Smooth muscle cell (in vitro differentiated cells): ENCODE measurements around the gene CDK5RAP2. TPM values are rescaled to one million over a fixed set of nuclear protein-coding genes. Genes with fewer than 3 reads are reported as not detected.
"Not testable (repeated sequence)": the region's sequence is repeated elsewhere in the genome, so short reads cannot be mapped to it uniquely, and the experiment has no call there.

Experiments
- DNase-seq: peaks from one replicate; lab custom pipeline; 2025; ENCODE audit not compliant: unreplicated experiment; lab: John Stamatoyannopoulos, UW
- H2AFZ ChIP-seq: fragments of 200-600 bp; sonication (generic); 2 replicates; pipeline ENCODE4 v1.6.0; 2016; ENCODE audit warnings: antibody characterized with exemption, low read depth, mild to moderate bottlenecking
- H3F3A ChIP-seq: fragments of 200-600 bp; sonication (generic); 2 replicates; pipeline ENCODE4 v1.6.0; 2017; ENCODE audit warnings: antibody characterized with exemption, low read depth
- H3K27ac ChIP-seq: fragments of 200-600 bp; sonication (generic); 2 replicates; pipeline ENCODE4 v1.5.1; 2016; ENCODE audit warnings: low read depth, mild to moderate bottlenecking
- H3K27me3 ChIP-seq: fragments of 200-600 bp; sonication (generic); 2 replicates; pipeline ENCODE4 v1.6.1; 2016; ENCODE audit warnings: low read depth, mild to moderate bottlenecking
- H3K36me3 ChIP-seq: fragments of 200-600 bp; sonication (generic); 2 replicates; pipeline ENCODE4 v1.5.1; 2016; ENCODE audit warnings: low read depth
- H3K4me1 ChIP-seq: fragments of 200-600 bp; sonication (generic); 2 replicates; pipeline ENCODE4 v1.5.1; 2016; ENCODE audit warnings: low read depth
- H3K4me2 ChIP-seq: fragments of 200-600 bp; sonication (generic); 2 replicates; pipeline ENCODE4 v1.6.0; 2016; ENCODE audit warnings: mild to moderate bottlenecking
- H3K4me3 ChIP-seq: fragments of 200-600 bp; sonication (generic); 2 replicates; pipeline ENCODE4 v1.5.1; 2016; ENCODE audit warnings: mild to moderate bottlenecking
- H3K79me2 ChIP-seq: fragments of 200-600 bp; sonication (generic); 2 replicates; pipeline ENCODE4 v1.6.0; 2016; ENCODE audit warnings: low read depth, mild to moderate bottlenecking
- H3K9ac ChIP-seq: fragments of 200-600 bp; sonication (generic); 2 replicates; pipeline ENCODE4 v1.6.0; 2016; ENCODE audit warnings: low read depth
- H3K9me3 ChIP-seq: fragments of 200-600 bp; sonication (generic); replicated peaks from 2 replicates; pipeline ENCODE4 v1.5.1; 2016; ENCODE audit warnings: low read depth
- H4K20me1 ChIP-seq: fragments of 200-600 bp; sonication (generic); 2 replicates; pipeline ENCODE4 v1.6.0; 2016; ENCODE audit warnings: low read depth
- CTCF ChIP-seq: fragments of 200-600 bp; sonication (generic); IDR thresholded peaks from 2 replicates; pipeline ENCODE4 v1.5.1; 2017; ENCODE audit warnings: borderline replicate concordance, mild to moderate bottlenecking, antibody characterized with exemption; ENCODE audit not compliant: insufficient read depth, poor library complexity, severe bottlenecking
- WGBS: methylation state at CpG from one replicate; pipeline ENCODE4 v1.1.7; 2016; ENCODE audit warnings: low lambda C conversion rate; 5-methylcytosine and 5-hydroxymethylcytosine counted together
- polyA plus RNA-seq: library from polyadenylated mRNA; unstranded; fragments of >200 nt; fragmentation: Nextera tagmentation; extraction: Ambion mirVana; gene quantifications from 2 replicates; pipeline ENCODE4 v1.2.1, GENCODE V29; 2016
- total RNA-seq: library from RNA; depleted of rRNA; stranded (reverse); fragments of >200 nt; gene quantifications from 2 replicates; pipeline ENCODE4 v1.2.3, GENCODE V29; 2014

Gene CDK5RAP2
- total and polyA plus RNA-seq, 2 experiments from 2014 or later = 33.7 to 38.3 TPM

- 84% methylated on average over 6 of the region's 6 CpGs for WGBS
Measured at GRCh38 chr9:120464176-120464886, 115.6 kb downstream of the CDK5RAP2 start.

DNA sequence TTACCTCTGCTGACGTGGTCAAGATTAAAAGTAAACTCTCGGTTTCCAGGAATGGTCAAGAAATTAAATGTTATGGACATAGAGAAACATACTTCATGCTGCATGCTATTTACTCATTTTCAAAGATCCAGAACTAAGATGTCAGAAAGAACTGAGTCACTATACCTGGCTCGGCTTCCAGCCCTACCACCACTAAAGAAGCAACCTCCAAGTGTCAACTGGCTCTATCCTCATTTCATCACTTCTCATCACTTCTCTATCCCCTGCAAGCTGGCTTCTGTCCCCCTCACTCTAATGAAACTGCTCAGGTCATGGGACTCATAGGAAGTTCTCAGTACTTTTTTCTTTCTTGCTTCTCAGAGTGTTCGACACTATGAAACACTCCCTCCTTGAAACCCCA is 116.2 kb downstream of the CDK5RAP2 start:
- no peak for DNase-seq
- no peaks in the 10 kb centered on the region for H3K27me3 ChIP-seq
- no peaks in the 10 kb centered on the region for H4K20me1 ChIP-seq
- no peaks in the 10 kb centered on the region for H3K9me3 ChIP-seq
- no peaks in the 10 kb centered on the region for H3K79me2 ChIP-seq
- H3K36me3 ChIP-seq = no peaks in the 10 kb centered on the region
- no peak for TF ChIP-seq CTCF
- no peaks in the 10 kb centered on the region for H3F3A ChIP-seq
- no peak overlapping the region for H3K27ac ChIP-seq
- H3K4me1 ChIP-seq = no peaks in the 10 kb centered on the region
- H3K4me3 ChIP-seq = no peak overlapping the region
- no peak overlapping the region for H3K4me2 ChIP-seq
- 95% methylated on average over 4 of the region's 4 CpGs for WGBS
- no peak overlapping the region for H2AFZ ChIP-seq
- no peak overlapping the region for H3K9ac ChIP-seq

More at GRCh38 chr9:120464176-120464886, 115.6 kb downstream of the CDK5RAP2 start:
- TF ChIP-seq CTCF = no peak
- Histone ChIP-seq H3K4me2 (no peak overlapping the region), H3K79me2 (no peaks in the 10 kb centered on the region), H2AFZ (no peak overlapping the region), H3K4me1 (no peaks in the 10 kb centered on the region), H3K27me3 (no peaks in the 10 kb centered on the region), H3K36me3 (no peaks in the 10 kb centered on the region), H3K9ac (no peak overlapping the region), H3K27ac (no peak overlapping the region), H3K4me3 (no peak overlapping the region), H4K20me1 (no peaks in the 10 kb centered on the region), H3F3A (no peaks in the 10 kb centered on the region), H3K9me3 (no peaks in the 10 kb centered on the region)
- DNase-seq = no peak

DNA sequence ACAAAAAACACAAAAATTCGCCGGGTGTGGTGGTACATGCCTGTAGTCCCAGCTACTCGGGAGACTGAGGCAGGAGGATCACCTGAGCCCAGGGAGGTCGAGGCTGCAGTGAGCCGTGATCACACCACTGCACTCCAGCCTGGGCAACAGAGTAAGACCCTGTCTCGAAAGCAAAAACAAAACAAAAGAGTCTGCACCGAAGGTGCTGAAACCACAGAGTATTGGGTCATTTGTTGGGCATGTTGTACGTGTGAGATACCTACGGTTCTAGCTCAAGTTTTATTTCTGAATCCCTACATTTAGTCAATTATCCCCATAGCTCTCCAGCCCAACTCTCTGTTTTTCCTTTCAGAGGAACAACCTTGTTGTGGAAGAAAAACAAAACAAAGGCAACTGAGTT is 118.3 kb downstream of the CDK5RAP2 start:
- H3K9ac ChIP-seq, H3K9me3 ChIP-seq, H3K4me2 ChIP-seq, H3K36me3 ChIP-seq, H2AFZ ChIP-seq, H3F3A ChIP-seq, H3K4me1 ChIP-seq, H3K27me3 ChIP-seq, H3K4me3 ChIP-seq, DNase-seq, H3K27ac ChIP-seq, H3K79me2 ChIP-seq, H4K20me1 ChIP-seq: not testable (repeated sequence)
- 99% methylated on average over 9 of the region's 9 CpGs for WGBS

- DNase-seq = no peak
- H3K27me3 ChIP-seq = no peaks in the 10 kb centered on the region
- no peaks in the 10 kb centered on the region for H3F3A ChIP-seq
- H3K27ac ChIP-seq = no peak overlapping the region
- H3K36me3 ChIP-seq = no peaks in the 10 kb centered on the region
- H3K79me2 ChIP-seq = no peaks in the 10 kb centered on the region
- WGBS = 93% methylated on average over 3 of the region's 3 CpGs
- no peaks in the 10 kb centered on the region for H3K9me3 ChIP-seq
- no peak for TF ChIP-seq CTCF
- no peak overlapping the region for H3K4me3 ChIP-seq
- no peak overlapping the region for H3K9ac ChIP-seq
- H3K4me2 ChIP-seq = no peak overlapping the region
- no peak overlapping the region for H2AFZ ChIP-seq
- H4K20me1 ChIP-seq = no peaks in the 10 kb centered on the region
- no peaks in the 10 kb centered on the region for H3K4me1 ChIP-seq
Measured at GRCh38 chr9:120456218-120456617, 123.7 kb downstream of the CDK5RAP2 start.
